IMR-90 (cell line): ENCODE measurements around the gene PNPLA5.

Source experiments
- CTCF ChIP-seq: conservative IDR thresholded peaks from 2 replicates; pipeline ENCODE4 v1.5.1; 2012; ENCODE audit warnings: mild to moderate bottlenecking, low read depth, low read length, improper control_type of control experiment
- FOS ChIP-seq: fragments of 150-350 bp; IDR thresholded peaks from 2 replicates; pipeline ENCODE4 v1.6.1; 2016; ENCODE audit warnings: low read depth, low read length
- MXI1 ChIP-seq: IDR thresholded peaks from 2 replicates; pipeline ENCODE4 v1.6.1; 2012; ENCODE audit warnings: low read depth, mild to moderate bottlenecking, low read length, moderate library complexity, borderline replicate concordance
- RAD21 ChIP-seq: IDR thresholded peaks from 2 replicates; pipeline ENCODE4 v1.6.1; 2012; ENCODE audit warnings: low read length, improper control_type of control experiment
- RCOR1 ChIP-seq: IDR thresholded peaks from 2 replicates; pipeline ENCODE4 v1.6.1; 2012; ENCODE audit warnings: mild to moderate bottlenecking, low read length, improper control_type of control experiment; ENCODE audit not compliant: insufficient replicate concordance
- RFX5 ChIP-seq: IDR thresholded peaks from 2 replicates; pipeline ENCODE4 v1.8.0; 2012; ENCODE audit warnings: low read depth, mild to moderate bottlenecking, low read length, moderate library complexity
- USF2 ChIP-seq: fragments of 150-350 bp; IDR thresholded peaks from 2 replicates; pipeline ENCODE4 v1.6.1; 2017; ENCODE audit warnings: mild to moderate bottlenecking, antibody characterized with exemption, low read length, low read depth

DNA sequence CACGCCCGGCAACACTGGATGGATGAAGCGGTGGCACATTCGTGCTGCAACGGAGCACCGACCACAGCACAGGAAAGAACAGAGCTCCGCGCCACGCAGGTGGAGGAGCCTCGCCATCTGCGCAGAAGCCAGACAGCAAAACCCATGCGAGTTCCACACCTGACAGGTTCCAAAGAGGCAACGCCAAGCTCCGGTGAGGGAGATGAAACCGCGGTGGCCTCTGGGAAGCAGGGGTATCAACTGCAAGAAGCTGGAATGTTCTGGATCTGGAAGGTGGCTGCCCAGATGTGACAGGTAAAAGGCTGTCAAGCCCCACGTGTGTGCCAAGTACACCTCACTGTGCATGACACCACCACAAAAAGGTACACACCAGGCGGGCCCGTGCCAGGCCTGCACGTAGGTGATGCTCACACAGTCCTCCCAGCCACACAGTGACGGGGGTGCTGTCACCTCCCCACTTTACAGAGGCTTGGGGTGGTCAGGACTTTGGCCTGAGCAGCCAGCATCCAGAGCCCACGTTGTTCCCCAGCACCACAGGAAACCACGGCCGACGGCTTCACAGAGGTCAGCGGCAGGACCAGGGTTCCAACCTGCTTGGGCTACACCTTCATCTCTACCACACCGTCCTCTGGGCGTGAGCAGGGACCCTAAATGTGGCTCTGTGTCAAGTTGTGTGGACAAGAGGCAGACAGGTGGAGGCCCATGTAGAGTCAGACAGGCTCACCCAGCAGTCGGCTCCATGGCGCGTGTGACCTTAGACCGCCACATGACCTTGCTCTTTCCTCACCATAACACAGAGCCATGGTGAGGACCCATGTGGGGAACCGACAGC, 60.0 kb downstream of the PNPLA5 start:
- TF ChIP-seq CTCF (no peak), RFX5 (no peak), RCOR1 (no peak), MXI1 (no peak), USF2 (no peak), RAD21 (no peak), FOS (no peak)
